A549 (cell line): Measurements from ENCODE around the gene HPCAL1. TPM values are rescaled to one million over a fixed set of nuclear protein-coding genes. Genes with fewer than 3 reads are reported as not detected.

Source experiments
- ATAC-seq, 2 experiments: fragments of 200-7000 bp in 1 of 2; fragments of >200 bp in 1 of 2; cut with Nextera tagmentation in 1 of 2; cut with Tn5 transposase in 1 of 2; 3 replicates each; pipeline versions ENCODE4 v1.8.0 to v1.9.1; 2018 to 2020; ENCODE audit warnings: mild to moderate bottlenecking in 1 of 2, moderate library complexity in 1 of 2
- CTCF ChIA-PET: fragments of 300-600 bp; sonication (Branson Sonifier 250); formaldehyde crosslinking; extraction: SDS; loops from one replicate; lab custom pipeline; 2021; ENCODE audit warnings: antibody characterized with exemption, inconsistent platforms; lab: Yijun Ruan, JAX
- POLR2A ChIA-PET: fragments of 350-600 bp; formaldehyde crosslinking; extraction: SDS; loops from one replicate; lab custom pipeline; 2021; ENCODE audit warnings: antibody characterized with exemption, inconsistent platforms; lab: Yijun Ruan, JAX
- DNase-seq, 2 experiments: peaks; one replicate each; pipeline versions ENCODE4 v3.0.0 to v3.0.0-alpha.2; 2011 to 2016; ENCODE audit warnings: low read depth in 1 of 2, low spot score in 1 of 2
- FAIRE-seq: peaks from 2 replicates; lab custom pipeline; 2011; peaks lifted over from hg19 to GRCh38; lab: Jason Lieb, UNC
- H3K27ac ChIP-seq, 2 experiments: fragments of >200 bp; sonication (Bioruptor Twin); formaldehyde crosslinking; 3 replicates each; pipeline ENCODE4 v1.5.1; 2016 to 2017
- H3K4me1 ChIP-seq: fragments of >200 bp; sonication (Bioruptor Twin); formaldehyde crosslinking; 3 replicates; pipeline ENCODE4 v1.6.1; 2016
- H3K4me2 ChIP-seq: fragments of >200 bp; sonication (Bioruptor Twin); formaldehyde crosslinking; 3 replicates; pipeline ENCODE4 v1.6.1; 2016
- H3K4me3 ChIP-seq: fragments of >200 bp; sonication (Bioruptor Twin); formaldehyde crosslinking; 3 replicates; pipeline ENCODE4 v1.5.1; 2016
- H3K9me3 ChIP-seq: fragments of >200 bp; sonication (Bioruptor Twin); formaldehyde crosslinking; 3 replicates; pipeline ENCODE4 v1.6.1; 2016
- CBX2 ChIP-seq: fragments of 200-600 bp; sonication (generic); IDR thresholded peaks from 2 replicates; pipeline ENCODE4 v1.6.1; 2016; ENCODE audit warnings: low read depth, mild to moderate bottlenecking, borderline replicate concordance
- CEBPB ChIP-seq, 2 experiments: fragments of >200 bp in 1 of 2; sonication (Bioruptor Twin) in 1 of 2; formaldehyde crosslinking in 1 of 2; IDR thresholded peaks; 2 replicates each; pipeline ENCODE4 v1.6.1; 2012 to 2016
- CHD2 ChIP-seq: fragments of 150-350 bp; IDR thresholded peaks from 2 replicates; pipeline ENCODE4 v1.6.1; 2014; ENCODE audit warnings: low read length; ENCODE audit not compliant: partially characterized antibody
- EHF ChIP-seq: fragments of 250-450 bp; sonication (Bioruptor Pico); IDR thresholded peaks from 2 replicates; pipeline ENCODE4 v1.5.0; 2020; ENCODE audit warnings: mild to moderate bottlenecking
- ESRRA ChIP-seq: fragments of 150-350 bp; IDR thresholded peaks from 2 replicates; pipeline ENCODE4 v1.6.1; 2014; ENCODE audit warnings: mild to moderate bottlenecking, low read length, borderline replicate concordance
- FOSB ChIP-seq: fragments of 250-450 bp; sonication (Bioruptor Pico); IDR thresholded peaks from 2 replicates; pipeline ENCODE4 v1.5.0; 2020; ENCODE audit warnings: mild to moderate bottlenecking, moderate library complexity
- GATA3 ChIP-seq: IDR thresholded peaks from 2 replicates; pipeline ENCODE4 v1.6.1; 2012; ENCODE audit warnings: borderline replicate concordance
- HEYL ChIP-seq: fragments of 250-450 bp; sonication (Bioruptor Pico); IDR thresholded peaks from 2 replicates; pipeline ENCODE4 v1.8.0; 2021; ENCODE audit warnings: mild to moderate bottlenecking, moderate library complexity
- HMGXB4 ChIP-seq: fragments of 250-450 bp; sonication (Bioruptor Pico); IDR thresholded peaks from 2 replicates; pipeline ENCODE4 v1.5.0; 2021; ENCODE audit warnings: mild to moderate bottlenecking, moderate library complexity, borderline replicate concordance
- HOXB5 ChIP-seq: fragments of 250-450 bp; sonication (Bioruptor Pico); IDR thresholded peaks from 2 replicates; pipeline ENCODE4 v1.5.0; 2020; ENCODE audit warnings: mild to moderate bottlenecking, moderate library complexity
- KDM5A ChIP-seq: fragments of 200-600 bp; sonication (generic); IDR thresholded peaks from 2 replicates; pipeline ENCODE4 v1.6.1; 2016; ENCODE audit warnings: antibody characterized with exemption, mild to moderate bottlenecking
- MAFK ChIP-seq: fragments of 450-650 bp; IDR thresholded peaks from 2 replicates; pipeline ENCODE4 v1.6.1; 2014; ENCODE audit not compliant: partially characterized antibody
- MYC ChIP-seq: IDR thresholded peaks from 2 replicates; pipeline ENCODE4 v1.6.1; 2012; ENCODE audit warnings: mild to moderate bottlenecking, inconsistent platforms, low read length, improper control_type of control experiment, borderline replicate concordance
- NFE2L2 ChIP-seq: fragments of 150-350 bp; conservative IDR thresholded peaks from 2 replicates; pipeline ENCODE4 v1.6.1; 2014; ENCODE audit warnings: low read length
- POLR2A ChIP-seq: IDR thresholded peaks from 2 replicates; pipeline ENCODE4 v1.6.1; 2012; ENCODE audit warnings: mild to moderate bottlenecking, low read length
- POLR2AphosphoS2 ChIP-seq: conservative IDR thresholded peaks from 2 replicates; pipeline ENCODE4 v1.6.1; 2012; ENCODE audit warnings: low read length, improper control_type of control experiment, inconsistent platforms
- RARB ChIP-seq: fragments of 250-450 bp; sonication (Bioruptor Pico); IDR thresholded peaks from 2 replicates; pipeline ENCODE4 v1.8.0; 2021; ENCODE audit warnings: mild to moderate bottlenecking, moderate library complexity
- RNF2 ChIP-seq: fragments of 200-600 bp; sonication (generic); IDR thresholded peaks from 2 replicates; pipeline ENCODE4 v1.6.1; 2016; ENCODE audit warnings: low read depth, mild to moderate bottlenecking, antibody characterized with exemption, moderate library complexity, borderline replicate concordance
- TP53 ChIP-seq: fragments of 250-450 bp; sonication (Bioruptor Pico); IDR thresholded peaks from 2 replicates; pipeline ENCODE4 v1.5.0; 2021; ENCODE audit warnings: mild to moderate bottlenecking, moderate library complexity
- ZFP36 ChIP-seq: fragments of 450-650 bp; IDR thresholded peaks from 2 replicates; pipeline ENCODE4 v1.6.1; 2014; ENCODE audit warnings: borderline replicate concordance; ENCODE audit not compliant: partially characterized antibody
- ZSCAN20 ChIP-seq: fragments of 250-450 bp; sonication (Bioruptor Pico); IDR thresholded peaks from 2 replicates; pipeline ENCODE4 v1.8.0; 2022; ENCODE audit warnings: mild to moderate bottlenecking, moderate library complexity
- WGBS: methylation state at CpG from one replicate; pipeline ENCODE4 v1.1.6; 2017; ENCODE audit errors: missing lambda C conversion rate; 5-methylcytosine and 5-hydroxymethylcytosine counted together
- polyA plus RNA-seq, 4 experiments: library from polyadenylated mRNA; depleted of rRNA in 3 of 4; stranded (reverse); fragments of >200 nt; fragmentation: RNase III in 1 of 4; extraction: RNeasy Plus Mini Kit Qiagen cat#74134 plus additional on column Dnase treatment in 1 of 4; gene quantifications; 2 replicates in 3 of 4; 3 replicates in 1 of 4; pipeline ENCODE4 v1.2.3, GENCODE V29; 2011 to 2017
- TF ChIP-seq, protein P1 (sequence below): fragments of 150-350 bp; IDR thresholded peaks from 2 replicates; pipeline ENCODE4 v1.6.1; 2014; ENCODE audit warnings: low read depth, mild to moderate bottlenecking, low read length
- TF ChIP-seq, protein P2 (sequence below): fragments of 250-450 bp; sonication (Bioruptor Pico); IDR thresholded peaks from 2 replicates; pipeline ENCODE4 v1.5.0; 2020; ENCODE audit warnings: low read depth, mild to moderate bottlenecking, moderate library complexity
- TF ChIP-seq, protein P3 (sequence below): fragments of >200 bp; sonication (Bioruptor Twin); formaldehyde crosslinking; IDR thresholded peaks from 2 replicates; pipeline ENCODE4 v1.6.1; 2016
- TF ChIP-seq, protein P4 (sequence below): fragments of 450-650 bp; IDR thresholded peaks from 2 replicates; pipeline ENCODE4 v1.6.1; 2014; ENCODE audit warnings: antibody characterized with exemption

HPCAL1 gene
- polyA plus RNA-seq, 2 of the 4 experiments (the other 2 are of a cell fraction) = 44.4 to 66.4 TPM

DNA sequence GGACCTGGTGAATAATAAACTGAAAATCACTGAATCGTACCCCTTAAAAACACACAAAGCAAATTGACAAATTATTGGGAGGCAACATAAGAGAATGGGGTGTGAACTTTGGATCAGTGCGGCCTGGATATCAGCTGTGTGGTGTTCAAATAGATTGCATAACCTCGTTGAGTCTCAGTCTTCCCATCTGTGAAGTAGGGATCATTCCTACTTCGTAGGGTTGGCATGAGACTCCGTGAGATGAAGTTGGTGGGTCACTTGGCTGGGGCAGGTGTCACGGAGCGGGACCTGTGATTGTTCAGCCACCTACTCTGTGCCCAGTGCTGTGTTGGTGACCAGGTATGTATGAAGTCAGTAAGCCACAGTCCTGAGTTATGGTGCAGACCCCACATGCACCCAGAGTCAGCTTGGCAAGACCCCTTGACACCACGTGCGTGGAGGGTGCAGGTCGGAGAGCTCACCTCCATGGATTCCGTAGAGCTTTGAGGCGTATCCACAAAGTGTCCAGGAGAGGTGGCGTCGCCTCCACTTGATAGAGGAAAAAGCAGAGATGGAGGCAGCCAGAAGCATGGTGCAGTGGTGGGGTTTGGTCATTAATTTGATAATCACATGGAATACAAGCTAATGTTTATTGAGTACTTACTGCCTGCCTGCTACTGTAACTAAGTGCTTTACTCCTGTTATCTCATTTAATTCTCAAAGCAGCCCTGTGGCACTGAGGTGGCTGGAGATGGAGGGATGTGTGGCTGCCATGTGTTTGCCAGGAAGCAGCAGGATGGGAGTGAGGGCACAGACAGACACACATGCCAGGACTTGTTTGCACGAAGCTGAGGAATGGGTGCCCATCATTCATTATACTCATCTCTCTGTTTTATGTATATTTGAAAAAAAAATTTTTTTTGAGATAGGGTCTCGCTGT, 35.8 kb downstream of the HPCAL1 start:
- peak; percentile 5 to 48; a peak in 1 of 4 replicates for TF ChIP-seq CEBPB (IDR thresholded peaks at IDR 0.05)
- TF ChIP-seq, protein P1, sequence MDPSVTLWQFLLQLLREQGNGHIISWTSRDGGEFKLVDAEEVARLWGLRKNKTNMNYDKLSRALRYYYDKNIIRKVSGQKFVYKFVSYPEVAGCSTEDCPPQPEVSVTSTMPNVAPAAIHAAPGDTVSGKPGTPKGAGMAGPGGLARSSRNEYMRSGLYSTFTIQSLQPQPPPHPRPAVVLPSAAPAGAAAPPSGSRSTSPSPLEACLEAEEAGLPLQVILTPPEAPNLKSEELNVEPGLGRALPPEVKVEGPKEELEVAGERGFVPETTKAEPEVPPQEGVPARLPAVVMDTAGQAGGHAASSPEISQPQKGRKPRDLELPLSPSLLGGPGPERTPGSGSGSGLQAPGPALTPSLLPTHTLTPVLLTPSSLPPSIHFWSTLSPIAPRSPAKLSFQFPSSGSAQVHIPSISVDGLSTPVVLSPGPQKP = no peak
- TF ChIP-seq KDM5A = no peak
- no peak for TF ChIP-seq CBX2
- TF ChIP-seq NFE2L2 = no peak
- TF ChIP-seq ESRRA = no peak
- TF ChIP-seq POLR2A = no peak
- TF ChIP-seq, protein P2, sequence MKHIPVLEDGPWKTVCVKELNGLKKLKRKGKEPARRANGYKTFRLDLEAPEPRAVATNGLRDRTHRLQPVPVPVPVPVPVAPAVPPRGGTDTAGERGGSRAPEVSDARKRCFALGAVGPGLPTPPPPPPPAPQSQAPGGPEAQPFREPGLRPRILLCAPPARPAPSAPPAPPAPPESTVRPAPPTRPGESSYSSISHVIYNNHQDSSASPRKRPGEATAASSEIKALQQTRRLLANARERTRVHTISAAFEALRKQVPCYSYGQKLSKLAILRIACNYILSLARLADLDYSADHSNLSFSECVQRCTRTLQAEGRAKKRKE = no peak
- no peak for TF ChIP-seq HOXB5 (CRISPR knock-in tag)
- TF ChIP-seq, all 56 proteins: peak for 1
- POLR2A ChIA-PET = no interaction called here
- H3K27ac ChIP-seq = peak overlapping the region; percentile 27 to 28; a peak in 2 of 6 replicates
- CTCF ChIA-PET = interaction anchor here (0.6 to 4.0 kb wide), 7 partner anchors 9 to 97 kb away, joined by 3 to 22 read pairs (median 5); no protein-coding TSS in a partner anchor
- DNase-seq (no peak), FAIRE-seq (no peak), ATAC-seq (no peak)
- peaks cover 76% of the 10 kb centered on the region for H3K4me1 ChIP-seq
- no peak overlapping the region for H3K4me2 ChIP-seq
- H3K9me3 ChIP-seq = peaks cover 7% of the 10 kb centered on the region; the same call in 1 of the 3 replicates
- 91% methylated on average over 16 of the region's 16 CpGs for WGBS
- no peak overlapping the region for H3K4me3 ChIP-seq

DNA sequence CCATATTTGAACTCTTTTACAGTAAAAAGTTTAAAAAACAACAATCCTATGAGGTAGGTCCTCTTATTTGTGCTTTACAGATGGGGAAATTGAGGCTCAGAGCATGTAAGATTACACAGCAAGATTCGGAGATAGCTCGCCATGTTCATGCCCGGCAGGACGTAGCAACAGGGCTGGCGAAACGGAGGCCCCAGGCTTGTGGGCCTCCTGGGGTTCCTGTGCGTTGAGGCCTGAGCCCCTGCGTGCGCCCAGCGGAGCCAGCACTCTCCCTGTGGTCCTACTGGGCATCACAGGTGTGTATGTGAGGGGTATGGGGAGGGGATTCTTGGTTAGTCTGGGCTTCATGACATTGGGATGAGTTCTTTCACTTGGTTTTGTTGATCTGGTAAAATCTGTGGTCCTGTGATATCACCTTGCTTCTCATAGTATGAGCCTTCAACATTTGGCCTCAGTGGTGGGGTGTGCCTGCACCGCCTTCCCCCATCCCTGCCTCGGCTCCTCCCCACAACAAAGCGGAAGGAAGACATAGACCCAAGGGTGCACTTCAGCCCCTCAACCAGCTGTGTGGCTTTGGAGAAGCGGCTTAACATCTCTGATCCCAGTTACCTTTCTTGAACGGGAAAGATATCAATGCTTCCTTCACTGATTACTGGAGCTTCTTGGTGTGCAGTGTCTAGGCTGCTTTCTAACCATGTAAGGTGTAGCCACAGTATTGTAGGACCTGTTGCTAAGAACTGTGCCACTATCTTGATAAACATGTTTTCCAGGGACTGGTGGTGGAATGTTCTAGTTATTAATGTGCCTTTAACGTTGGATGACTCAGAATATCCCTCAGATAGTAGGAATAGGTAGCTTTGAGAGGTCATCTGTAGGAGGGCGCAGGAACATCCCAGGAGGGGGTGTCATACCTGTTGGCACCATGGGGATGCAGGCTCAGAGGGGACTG, 37.2 kb downstream of the HPCAL1 start:
- ChIA-PET POLR2A (no interaction called here), CTCF (interaction anchor here (0.5 to 4.0 kb wide), 5 partner anchors 9 to 215 kb away, joined by 4 to 22 read pairs (median 6); no protein-coding TSS in a partner anchor)
- FAIRE-seq (no peak), DNase-seq (no peak), ATAC-seq (no peak; a peak in 2 of 6 replicates)
- WGBS = 87% methylated on average over 17 of the region's 17 CpGs
- Histone ChIP-seq H3K9me3 (peaks cover 5% of the 10 kb centered on the region; the same call in 1 of the 3 replicates), H3K4me3 (no peak overlapping the region), H3K27ac (peak overlapping the region; percentile 65 to 70; a peak in 4 of 6 replicates), H3K4me1 (peaks cover 87% of the 10 kb centered on the region), H3K4me2 (peak overlapping the region; percentile 26; the same call in 2 of the 3 replicates)
- TF ChIP-seq ZFP36 (peak; percentile 80), CHD2 (no peak), MAFK (no peak), NFE2L2 (no peak), HEYL (CRISPR knock-in tag) (no peak)

DNA sequence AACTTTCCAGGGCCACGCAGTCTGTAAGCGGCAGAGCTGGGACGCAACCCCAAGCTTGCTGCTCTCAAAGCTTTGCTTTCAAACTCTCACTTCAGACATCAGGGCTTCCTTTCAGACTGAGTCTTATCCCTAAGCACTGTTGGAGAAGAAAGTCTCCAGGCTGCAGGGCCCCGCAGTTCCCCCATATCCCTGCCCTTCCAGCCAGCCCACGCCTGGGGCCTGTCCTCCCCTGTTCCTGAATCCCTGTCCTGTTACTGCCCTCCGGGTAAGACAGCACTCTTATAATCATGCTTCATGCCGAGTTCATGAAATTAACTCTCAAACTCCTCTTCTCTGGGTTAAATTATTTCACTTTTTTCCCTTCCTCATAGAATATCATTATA, 37.9 kb downstream of the HPCAL1 start:
- peak in 1 of 2 experiments; percentile 18; a peak in 3 of 6 replicates for ATAC-seq
- peak overlapping the region; percentile 26; the same call in 2 of the 3 replicates for H3K4me2 ChIP-seq
- TF ChIP-seq ZSCAN20 (CRISPR knock-in tag) (no peak), GATA3 (no peak), FOSB (no peak), POLR2AphosphoS2 (no peak), TP53 (CRISPR knock-in tag) (no peak), MAFK (no peak), RARB (no peak), EHF (no peak), CHD2 (no peak), MYC (no peak), HMGXB4 (CRISPR knock-in tag) (no peak), RNF2 (no peak)
- TF ChIP-seq, protein P3, sequence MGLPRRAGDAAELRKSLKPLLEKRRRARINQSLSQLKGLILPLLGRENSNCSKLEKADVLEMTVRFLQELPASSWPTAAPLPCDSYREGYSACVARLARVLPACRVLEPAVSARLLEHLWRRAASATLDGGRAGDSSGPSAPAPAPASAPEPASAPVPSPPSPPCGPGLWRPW = no peak
- TF ChIP-seq, protein P4, sequence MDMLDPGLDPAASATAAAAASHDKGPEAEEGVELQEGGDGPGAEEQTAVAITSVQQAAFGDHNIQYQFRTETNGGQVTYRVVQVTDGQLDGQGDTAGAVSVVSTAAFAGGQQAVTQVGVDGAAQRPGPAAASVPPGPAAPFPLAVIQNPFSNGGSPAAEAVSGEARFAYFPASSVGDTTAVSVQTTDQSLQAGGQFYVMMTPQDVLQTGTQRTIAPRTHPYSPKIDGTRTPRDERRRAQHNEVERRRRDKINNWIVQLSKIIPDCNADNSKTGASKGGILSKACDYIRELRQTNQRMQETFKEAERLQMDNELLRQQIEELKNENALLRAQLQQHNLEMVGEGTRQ = no peak

More for the DNA sequence above, 37.9 kb downstream of the HPCAL1 start:
- Histone ChIP-seq H3K4me1 (peaks cover 90% of the 10 kb centered on the region), H3K9me3 (no peaks in the 10 kb centered on the region), H3K27ac (peak overlapping the region; percentile 65 to 70; a peak in 4 of 6 replicates), H3K4me3 (no peak overlapping the region)
- CTCF ChIA-PET = interaction anchor here (0.5 to 4.0 kb wide), 4 partner anchors 9 to 216 kb away, joined by 4 to 22 read pairs (median 7); no protein-coding TSS in a partner anchor
- 88% methylated on average over 7 of the region's 7 CpGs for WGBS
- FAIRE-seq = no peak
- POLR2A ChIA-PET = no interaction called here
- no peak for DNase-seq
